Measurements from ENCODE around the gene ZNF688.
"Not testable (repeated sequence)": the region's sequence is repeated elsewhere in the genome, so short reads cannot be mapped to it uniquely, and the experiment has no call there.

ZNF688 gene

DNA sequence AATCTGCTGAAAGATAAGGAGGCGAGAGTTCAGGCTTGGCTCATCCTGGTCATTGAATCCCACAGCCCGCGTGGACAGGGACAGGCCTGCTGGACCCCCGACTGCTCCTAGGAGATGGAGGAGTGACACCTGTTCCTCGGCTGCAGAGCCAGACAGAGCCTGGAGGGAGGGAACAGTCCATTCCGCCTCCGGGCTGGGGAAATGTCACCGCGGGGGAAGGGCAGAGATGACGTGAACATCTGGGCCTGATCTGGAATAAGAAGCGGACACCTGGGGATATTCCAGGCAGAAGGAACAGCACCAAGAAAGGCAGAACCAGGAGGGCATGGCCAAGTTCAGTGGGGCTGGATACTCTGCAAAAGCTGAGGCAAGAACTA, 38.4 kb downstream of the ZNF688 start:
- DNase-seq = no peak

DNA sequence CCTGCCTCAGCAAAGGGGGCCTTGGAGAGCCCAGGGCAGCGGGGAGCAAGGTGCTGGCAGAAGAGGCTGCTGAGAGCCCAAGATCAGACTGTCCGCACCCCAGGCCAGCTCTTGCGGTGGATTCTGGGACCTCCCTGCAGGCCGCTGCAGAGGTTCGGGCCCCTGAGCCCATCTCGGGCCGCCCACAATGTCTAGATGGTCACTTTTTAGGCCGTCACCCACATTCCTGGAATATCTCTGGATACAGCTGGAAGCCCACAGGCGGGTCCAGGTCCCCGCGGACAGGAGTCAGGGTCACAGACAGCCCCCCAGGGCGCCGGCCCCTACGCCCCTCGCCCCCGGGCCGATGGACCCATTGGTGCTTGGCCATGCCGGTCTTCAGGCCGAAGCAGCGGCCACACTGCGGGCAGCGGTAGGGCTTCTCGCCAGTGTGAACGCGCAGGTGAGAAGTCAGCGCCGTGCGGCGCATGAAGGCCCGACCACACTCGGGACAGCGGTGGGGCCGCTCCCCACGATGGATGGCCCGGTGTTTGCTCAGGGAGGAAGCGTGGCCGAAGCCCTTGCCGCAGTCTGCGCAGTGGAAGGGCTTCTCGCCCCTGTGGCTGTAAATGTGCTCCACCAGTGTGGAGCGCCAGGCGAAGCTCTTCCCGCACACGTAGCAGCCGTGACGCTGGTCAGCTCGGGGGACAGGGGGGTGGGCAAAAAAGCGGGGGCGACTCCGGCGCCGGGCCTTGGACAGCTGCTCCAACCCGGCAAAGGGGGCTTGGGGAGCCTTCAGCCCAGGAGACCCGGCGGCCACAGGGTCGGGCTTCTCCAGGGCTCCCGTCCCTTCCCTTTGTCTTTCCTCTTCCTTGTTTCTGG, 39.0 kb downstream of the ZNF688 start:
- DNase-seq = no peak

DNA sequence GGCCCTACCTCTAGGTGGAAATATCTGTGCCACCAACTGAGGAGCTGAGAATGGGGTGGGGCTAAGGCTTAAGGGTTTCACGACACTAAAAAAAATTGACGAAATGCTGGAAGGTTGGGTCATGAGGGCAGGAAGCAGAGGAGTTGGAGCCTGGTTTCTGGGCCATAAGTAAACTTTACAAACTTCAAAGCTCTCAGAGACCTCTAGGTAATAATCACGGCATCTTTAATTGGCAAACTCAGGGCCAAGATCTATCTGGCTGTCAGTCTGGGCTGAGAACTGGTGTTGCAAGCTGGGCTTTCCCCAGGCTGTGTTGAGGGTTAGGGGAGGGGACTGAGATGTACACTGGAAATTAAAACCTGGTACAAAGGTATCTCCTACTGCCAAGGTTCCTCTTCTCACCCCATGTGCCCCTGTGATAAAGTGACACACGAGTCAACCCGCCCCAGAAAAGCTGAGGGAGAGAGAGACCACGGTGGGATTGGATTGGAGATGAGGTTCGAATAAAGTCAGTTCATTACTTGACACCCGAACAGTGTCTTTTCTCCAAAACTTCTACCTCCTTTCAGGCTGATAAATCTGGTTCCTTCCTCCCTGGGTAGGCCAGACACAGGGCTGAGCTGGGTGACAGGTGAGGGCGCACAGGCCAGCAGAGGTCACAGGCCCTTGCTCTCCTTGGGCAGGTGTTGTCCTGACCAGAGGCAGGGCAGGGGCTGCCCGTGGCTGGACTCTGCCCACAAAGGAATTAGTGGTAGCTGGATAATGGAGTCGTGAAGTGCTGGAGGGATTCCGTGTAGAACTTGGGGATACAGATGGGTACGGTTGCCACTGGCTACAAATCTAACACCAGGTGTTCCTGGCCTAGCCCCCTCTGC, 41.1 kb downstream of the ZNF688 start:
- DNase-seq = no peak

DNA sequence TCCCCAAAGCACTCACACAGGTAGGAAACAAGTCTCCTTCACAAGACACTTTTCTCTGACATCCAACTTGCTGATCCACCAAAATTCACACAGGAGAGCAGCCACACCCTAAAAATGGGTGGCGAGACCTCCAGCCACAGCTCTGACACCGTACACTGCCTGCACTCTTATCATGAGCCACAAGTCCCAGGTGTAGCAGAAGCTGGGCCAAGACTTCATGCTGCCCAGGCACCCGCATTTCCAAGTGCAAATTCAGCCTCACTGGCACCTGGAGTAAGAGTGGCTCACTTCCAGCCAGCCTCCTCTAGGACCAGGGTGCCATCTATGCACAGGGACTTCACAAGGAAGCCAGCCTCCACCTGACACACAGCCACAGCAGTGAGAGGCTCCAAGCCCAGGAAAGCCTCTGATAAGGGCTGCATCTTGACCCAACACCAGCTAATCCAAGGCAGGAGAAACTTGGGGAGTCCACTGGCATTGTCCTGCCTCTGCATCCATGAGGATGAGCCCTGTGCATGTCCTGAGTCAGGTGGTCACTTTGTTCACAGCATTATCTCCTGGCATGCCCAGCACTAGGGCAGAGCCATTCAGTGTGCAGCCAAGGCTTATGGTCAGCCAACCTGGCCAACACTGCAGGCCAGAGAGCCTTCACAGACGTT, 42.6 kb downstream of the ZNF688 start:
- DNase-seq = no peak

DNA sequence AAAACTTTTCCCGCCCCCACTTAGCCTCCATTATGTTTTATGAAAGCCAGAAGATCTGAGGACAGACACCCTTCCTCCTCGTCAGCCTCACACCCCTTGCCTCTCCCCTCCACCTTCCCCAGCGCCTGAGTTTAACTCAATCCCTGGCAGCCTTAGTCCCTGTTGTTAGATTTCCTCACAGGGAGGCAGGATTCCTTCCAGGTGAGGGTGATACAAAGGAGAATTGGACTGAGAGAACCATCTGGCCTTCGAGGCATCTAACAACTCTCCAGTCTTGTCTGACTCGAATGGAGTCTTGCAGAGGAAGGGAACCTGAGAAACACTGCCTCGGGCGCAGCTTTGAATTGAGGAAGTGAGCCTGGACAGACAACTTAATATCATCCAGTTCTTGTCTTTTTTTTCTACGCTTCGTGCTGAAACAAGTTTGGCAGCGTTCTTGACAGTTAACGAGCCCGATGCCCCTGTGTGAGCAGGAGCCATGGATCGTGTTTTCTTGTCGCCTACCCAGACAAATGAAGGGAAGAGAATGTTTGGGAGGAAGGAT, 43.8 kb downstream of the ZNF688 start:
- DNase-seq = no peak

DNA sequence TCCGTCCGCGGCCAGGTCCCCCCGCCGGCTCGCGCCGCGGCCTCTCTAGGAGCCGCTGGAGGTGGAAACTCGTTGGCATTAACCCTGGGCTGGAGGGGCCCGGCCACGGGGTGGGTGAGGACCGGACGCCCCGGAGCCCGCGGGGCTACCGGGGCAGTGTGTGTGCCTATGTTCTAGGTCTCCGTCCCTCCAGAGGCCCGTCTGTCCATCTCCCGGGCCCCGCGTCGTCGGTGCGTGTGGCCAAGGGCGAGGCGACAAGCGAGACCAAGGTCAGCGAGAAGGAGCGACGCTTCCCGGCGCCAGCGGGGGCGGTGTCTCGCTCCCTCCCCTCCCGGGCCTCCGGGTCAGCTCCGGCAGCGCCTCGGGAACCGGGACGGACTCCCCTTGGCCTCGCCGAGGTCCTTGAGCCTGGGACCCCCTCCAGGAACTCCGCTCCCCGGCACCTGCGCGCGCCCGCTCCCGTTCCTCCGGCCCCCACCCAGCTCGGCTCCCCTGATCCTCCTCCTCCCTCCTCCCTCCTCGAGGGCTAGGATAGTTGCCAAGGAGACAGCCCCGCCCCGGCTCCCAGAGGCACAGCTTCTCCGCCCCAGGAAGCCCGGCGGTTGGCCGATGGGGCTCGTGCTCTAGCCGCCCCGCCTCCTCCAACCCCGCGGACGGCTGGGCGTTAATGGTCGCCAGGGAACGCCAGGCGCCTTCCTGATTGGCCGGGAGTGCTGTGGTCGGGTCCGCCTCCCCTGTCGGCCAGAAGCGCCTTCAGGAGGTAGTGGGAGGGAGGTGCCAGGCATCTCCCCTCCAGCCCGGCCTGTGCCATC, 44.5 kb downstream of the ZNF688 start:
- peak; percentile 80 for DNase-seq

DNA sequence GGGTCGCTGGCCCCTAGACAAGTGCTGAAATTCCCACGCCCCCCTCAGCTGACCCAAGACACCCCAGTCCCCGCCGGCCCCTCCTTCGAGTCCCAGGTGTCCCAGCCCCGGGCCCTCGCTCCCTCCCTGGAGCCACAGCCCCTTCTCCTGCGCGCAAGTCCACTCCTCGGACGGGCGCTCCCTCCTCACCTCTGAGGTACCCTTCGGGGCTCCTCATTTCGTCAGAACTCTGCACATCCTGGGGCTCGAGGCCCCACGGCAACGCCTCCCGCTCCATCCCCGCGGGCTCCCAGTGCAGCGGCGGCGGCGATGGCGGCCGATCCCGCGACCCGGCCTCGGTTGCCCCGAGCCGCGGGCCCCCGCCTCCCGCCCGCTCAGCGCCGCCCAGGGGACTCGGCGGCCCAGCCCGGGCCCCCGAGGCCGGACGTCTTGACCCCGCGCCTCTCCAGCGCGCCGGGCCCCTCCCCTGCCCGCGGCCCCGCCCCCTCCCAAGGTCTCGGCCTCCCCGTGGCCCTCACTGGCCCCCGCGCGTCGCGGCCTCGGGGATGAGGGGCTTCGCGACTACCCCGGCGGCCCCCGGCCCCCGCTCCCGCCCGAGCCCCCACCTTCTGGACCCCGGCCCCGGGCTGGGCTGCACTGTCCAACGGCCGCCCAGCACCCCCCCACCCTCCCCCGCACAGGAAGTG, 45.2 kb downstream of the ZNF688 start, which contains the start of gene ZNF768:
ZNF768 (minus strand) TSS at position 430 of the 686 bp plus-strand sequence; CDS start at position 277, 153 bp downstream.
- peak; percentile 44 for DNase-seq

DNA sequence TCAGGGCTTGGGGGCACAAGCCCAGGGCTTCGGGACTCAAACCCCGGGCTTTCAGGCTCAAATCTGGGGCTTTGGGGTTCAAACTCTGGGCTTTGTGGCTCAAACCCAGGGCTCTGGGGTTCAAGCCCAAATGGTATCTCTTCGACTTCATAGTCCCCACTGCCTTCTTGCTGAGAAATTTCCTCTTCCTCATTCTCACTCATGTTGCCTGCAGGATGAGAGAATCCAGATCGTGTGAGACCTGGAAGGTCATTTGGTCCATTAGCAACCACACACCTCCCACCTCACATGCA, 45.7 kb downstream of the ZNF688 start:
- DNase-seq = no peak

DNA sequence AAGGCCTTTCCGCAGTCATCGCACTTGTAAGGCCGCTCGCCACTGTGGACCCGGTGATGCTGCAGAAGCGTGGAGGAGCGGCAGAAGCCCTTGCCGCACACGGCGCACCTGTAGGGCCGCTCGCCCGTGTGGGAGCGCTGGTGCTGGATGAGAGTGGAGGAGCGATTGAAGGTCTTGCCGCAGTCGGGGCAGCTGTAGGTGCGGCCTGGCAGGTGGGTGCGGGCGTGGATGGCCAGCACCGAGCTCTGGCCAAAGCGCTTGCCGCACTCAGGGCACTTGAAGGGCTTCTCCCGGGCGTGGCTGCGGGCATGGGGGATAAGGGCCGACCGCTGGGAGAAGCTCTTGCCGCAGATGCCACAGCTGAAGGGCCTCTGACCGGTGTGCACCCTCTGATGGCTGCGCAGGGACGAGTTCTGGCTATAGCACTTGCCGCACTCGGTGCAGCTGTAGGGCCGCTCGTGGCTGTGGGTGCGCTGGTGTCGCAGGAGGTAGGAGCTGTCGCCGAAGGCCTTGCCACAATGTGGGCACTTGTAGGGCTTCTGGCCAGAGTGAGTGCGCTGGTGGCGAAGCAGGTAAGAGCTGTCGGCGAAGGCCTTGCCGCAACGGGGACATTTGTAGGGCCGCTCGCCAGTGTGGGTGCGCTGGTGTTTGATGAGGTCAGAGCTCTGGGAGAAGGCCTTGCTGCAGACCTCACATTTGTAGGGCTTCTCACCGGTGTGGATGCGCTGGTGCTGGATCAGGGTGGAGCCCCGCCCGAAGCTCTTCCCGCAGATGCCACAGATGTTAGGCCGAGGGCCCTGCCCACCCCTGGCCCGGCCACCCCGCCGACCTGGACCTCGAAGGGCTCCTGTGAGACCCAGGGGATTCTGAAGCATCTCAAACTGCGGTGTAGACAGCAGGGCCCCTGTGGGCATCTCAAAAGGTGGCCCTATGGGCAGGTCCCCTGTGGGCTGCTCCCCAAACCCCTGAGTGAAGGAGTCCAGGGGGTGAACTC, 46.6 kb downstream of the ZNF688 start:
- no peak for DNase-seq

DNA sequence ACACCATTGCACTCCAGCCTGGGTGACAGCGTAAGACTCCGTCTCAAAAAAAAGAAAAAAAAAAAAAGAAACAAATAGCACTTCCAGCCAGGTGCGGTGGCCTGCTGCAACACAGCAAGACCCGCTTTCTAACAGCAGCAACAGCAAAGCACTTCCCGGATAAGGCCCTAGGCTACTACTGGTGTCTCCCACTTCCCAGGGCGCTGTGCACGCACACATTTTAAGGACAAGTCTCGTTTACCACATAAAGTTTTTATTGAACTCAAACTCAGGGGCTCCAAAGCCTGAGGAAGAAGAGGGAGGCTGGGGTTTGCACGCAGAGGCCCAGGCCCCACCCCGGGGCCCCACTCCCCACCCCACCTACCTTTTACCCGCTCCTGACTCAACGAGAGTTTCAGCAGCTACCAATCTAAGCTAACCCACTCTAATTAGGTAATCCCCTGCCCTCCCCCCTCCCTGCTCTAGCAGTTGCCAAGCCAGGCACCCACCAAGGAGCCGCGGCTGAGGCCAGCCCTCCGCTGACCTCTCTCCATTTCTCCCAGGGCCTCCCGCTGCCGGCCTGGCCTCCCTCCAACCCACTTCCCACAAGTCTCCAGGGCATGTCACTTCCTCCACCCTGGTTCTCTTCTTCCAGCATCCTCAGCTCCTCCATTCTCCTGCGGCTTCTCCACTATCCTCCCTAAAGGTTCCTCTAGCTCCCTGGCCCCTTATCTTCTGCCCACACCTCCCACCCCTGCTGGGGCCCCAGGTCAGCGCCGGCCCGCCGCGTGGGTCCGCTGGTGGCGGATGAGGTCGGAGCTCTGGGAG, 47.5 kb downstream of the ZNF688 start:
- DNase-seq = no peak

DNA sequence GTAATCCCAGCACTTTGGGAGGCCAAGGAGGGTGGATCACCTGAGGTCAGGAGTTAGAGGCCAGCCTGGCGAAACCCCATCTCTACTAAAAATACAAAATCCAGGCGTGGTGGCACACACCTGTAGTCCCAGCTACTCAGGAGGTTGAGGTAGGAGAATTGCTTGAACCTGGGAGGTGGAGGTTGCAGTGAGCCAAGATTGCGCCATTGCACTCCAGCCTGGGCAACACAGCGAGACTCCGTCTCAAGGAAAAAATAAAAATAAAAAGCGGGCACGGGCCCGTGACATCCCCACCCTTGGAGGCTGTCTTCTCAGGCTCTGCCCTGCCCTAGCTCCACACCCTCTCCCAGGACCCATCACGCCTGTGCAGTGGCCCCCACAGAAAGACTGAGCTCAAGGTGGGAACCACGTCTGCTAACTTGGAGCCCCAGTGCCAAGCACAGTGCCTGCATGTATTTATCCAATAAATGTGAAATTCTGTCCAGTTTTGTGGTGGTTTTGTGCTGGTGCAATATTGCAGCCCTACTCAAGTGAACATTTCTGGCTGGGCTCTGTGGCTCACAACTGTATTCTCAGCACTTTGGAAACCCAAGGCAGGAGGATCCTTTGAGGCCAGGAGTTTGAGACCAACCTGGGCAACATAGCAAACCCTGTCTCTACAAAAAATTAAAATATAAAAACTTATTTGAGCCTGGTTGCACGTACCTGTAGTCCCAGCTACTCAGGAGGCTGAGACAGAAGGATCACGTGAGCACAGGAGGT, 48.6 kb downstream of the ZNF688 start:
- DNase-seq = not testable (repeated sequence)

DNA sequence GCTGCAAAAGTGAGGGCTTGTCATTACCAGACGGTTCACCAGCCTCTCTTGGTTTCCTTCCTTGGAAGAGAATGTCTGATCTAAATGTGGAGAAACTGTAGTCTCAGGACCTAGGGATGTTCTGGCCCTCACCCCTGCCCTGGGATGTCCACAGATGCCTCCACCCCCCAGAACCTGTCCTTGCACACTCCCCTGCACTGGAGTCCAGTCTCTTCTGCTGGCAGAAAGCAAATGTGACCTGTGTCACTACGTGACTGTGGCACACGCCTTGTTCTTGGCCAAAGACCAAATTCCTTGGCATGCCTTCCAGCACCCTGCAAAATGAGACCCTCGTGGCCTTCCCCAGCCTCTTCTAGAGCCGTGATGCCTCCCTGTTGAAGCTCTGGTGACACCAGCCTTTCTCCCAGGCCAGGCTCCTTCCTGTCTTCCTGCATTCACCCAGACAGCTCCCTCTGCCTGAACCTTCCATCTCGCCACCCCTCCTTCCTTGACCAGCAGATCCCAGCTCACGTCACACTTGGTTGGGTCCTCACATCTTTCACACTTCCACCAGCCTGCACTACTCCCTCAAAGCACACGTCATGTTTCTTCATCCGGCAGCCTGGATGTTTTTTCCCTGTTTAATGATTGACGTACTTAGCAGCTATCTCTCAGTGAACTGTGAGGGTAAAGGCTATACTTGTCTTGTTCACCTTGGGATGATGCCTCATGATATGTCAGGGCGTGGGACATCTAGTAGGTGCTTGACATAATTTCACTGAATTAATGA, 49.5 kb downstream of the ZNF688 start:
- no peak for DNase-seq

DNA sequence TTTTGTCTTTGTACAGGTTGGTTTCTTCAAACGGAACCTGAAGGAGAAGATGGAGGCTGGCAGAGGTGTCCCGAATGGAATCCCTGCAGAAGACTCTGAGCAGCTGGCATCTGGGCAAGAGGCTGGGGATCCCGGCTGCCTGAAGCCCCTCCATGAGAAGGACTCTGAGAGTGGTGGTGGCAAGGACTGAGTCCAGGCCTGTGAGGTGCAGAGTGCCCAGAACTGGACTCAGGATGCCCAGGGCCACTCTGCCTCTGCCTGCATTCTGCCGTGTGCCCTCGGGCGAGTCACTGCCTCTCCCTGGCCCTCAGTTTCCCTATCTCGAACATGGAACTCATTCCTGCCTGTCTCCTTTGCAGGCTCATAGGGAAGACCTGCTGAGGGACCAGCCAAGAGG, 50.0 kb downstream of the ZNF688 start:
- DNase-seq = no peak

Measured in effector CD8-positive, alpha-beta T cell (primary cell).